NCI-H1048 (cell line): ENCODE results near the gene BACE1.

Source experiments
- DNase-seq: peaks from one replicate; lab custom pipeline; 2025; lab: John Stamatoyannopoulos, UW

BACE1 gene

DNA sequence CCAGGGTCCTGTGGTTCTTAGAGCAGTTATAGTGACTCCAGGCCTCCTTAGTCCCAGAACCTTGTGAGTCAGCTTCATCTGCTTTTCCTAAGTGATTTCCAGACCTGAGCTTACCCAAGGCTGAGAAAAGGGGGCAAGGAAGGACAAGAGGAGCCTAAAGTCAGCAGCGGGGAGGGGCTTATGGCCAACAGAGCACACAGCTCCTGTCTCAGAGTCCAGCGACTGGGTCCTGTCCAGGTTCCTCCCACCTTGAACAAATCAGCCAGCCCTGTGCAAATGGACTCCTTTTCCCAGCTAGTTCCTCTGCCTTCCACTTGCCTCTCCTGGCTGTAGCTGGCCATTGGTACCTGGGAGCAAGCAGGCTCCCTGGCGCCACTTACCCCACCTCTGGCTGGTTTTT lies 10.9 kb downstream of the BACE1 start:
- no peak for DNase-seq

DNA sequence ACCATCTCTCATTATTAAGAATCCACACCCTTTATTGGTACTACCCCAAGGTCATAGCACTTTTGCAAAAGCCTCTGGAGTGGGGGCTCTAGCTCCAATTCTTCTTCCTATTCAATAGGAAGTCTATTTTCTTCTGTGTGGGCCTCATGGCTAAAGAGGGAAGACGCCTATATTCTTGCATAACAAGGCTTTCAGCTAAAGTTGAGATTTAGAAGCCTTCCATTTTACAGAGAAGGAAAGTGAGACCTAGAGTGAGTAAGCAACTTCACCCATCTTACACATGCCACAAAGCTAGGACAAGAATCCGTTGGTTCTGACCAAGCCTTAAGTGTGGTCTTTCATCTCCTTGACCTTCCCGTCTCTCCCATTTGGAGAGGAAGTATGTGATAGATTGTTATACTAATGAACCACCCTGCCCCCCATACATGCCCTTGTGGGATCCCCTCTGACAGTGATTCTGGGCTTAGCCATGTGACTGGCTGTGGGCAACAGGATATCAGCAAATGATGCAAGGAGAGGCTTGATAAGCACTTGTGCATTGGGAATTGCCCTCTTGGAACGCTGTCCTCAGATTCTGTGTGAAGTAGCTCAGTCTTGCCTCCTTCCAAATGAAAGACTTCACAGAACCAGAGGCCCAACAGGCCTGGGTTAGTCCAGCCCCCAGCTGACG lies 12.3 kb downstream of the BACE1 start:
- no peak for DNase-seq

- no peak for DNase-seq
These were observed 13.0 kb downstream of the BACE1 start for GRCh38 chr11:117303101-117303500.

DNA sequence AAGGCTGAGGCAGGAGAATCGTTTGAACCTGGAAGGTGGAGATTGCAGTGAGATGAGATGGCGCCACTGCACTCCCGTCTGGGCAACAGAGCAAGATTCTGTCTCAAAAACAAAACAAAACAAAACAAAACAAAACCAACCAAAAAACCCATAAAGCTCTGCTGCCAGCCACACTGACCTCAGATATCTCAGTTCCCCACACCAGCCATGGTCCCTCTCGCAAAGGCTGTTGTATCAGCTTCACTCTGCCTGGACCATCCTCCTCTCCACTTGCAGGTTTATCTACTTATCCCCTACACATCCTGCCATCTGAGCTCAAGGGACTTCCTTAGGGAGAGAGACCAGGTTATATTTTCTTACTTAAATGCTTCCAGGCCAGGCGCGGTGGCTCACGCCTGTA lies 13.8 kb downstream of the BACE1 start:
- DNase-seq: no peak

GRCh38 chr11:117300773-117301172 lies 15.3 kb downstream of the BACE1 start:
- no peak for DNase-seq

DNA sequence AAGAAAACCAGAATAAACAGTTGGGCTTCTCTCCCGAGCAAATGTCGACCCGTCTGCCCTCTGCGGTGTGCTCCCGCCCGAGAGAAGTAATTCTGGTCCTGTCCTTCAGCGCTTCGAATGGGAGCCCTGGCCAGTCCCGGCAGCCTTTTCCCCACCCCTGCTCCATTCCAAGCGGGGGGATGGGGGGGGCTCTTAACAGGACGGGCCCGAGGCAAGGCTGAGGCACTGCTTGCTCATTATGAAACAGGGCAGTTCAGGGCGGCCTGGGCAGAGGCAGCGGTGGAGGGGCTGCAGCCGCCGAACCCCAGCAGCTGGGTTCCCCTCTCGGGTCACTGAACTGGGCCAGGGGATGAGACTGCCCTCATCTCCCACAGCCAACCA lies 15.8 kb downstream of the BACE1 start:
- DNase-seq: no peak

DNA sequence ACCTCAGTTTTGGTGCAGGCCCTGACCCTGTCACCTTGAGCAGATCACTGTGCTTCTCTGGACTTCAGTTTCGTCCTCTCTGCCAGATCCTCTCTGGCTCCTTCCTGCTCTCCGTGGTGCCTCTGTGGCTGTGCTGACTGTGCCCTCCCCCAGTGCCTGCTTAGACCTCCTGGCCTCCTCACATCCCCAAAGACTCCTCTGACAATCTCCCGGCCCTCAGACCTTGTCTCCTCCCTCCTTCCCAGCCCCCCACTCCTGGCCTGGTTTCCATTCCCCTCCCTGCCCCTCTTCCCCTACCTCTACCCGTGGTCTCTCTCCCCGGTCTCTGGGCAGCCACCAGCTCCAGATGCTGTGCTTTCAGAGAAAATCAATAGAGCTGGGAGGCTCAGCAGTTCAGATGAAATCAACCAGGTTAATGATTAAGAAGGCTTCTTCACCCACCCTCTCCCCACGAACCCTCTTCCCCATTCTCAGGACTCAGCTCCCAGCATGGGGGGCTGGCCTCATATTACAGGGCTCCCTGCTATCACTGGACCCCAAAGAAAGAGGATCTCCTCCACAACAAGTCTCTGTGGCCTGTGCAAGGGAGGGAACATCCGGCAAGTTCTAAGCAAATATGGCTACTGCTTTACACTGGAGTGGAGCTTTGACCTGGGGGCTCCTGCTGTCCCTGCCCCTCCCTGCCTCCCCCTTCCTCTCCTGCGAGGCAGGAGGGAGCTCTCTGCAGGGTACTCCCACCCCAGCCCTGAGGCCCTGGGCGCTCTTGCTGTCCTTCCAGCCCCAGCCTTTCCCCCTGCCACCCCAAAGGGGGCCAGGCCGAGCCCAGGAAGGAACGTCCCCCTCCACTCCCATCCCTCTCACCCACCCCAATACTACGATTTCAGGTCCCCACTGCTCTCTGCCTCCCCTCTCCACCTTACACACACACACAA lies 16.4 kb downstream of the BACE1 start:
- no peak for DNase-seq

GRCh38 chr11:117298195-117298594 lies 17.9 kb downstream of the BACE1 start:
- DNase-seq: no peak

DNA sequence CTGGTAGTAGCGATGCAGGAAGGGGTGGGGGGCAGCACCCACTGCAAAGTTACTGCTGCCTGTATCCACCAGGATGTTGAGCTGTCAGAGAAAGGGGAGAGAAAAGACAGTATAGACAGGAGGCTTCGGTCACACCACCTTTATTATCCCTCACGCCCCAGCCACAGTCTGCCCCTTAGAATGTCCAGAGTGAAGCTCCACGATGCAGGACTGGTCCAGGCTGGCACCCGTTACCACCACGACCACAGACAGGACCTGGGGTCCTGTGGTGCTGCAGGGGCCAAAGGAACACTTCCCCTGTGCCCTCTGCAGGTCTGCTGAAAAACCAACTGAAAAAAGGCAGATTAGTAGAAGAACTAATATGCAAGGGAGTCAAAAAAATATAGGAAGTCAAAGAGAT lies 19.2 kb downstream of the BACE1 start:
- no peak for DNase-seq

DNA sequence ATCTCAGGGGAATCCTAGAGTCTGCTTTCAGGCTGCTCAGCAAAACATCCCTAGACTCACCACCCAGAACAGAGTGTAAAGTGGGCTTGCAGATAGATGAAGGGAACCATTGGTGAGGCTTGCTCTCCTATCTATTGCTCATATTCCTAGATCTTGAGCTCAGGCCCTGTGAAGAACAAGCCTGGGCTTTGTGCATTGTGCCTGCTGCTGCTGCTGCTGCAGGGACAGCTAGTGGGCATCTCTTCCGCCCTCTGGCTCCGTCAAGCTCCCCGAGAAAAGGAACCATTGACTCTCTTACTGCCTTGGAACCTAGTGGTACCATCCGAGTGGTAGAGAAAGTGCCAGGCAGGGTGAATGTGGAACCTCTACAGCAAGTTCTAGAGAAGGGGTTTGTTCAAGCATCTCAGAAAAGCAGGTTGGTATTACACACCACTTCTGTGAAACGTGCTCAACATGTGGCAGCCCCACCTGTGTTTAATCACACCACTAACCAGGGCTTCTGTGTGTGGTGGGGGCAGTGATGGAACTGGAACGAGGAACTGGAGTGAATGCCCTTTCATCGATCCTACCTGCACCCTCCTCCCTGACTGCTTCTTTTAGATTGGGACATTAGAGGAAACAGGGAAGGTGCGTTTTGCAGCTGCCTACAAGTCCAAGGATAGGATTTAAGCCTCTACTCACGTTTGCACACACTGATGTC lies 20.5 kb downstream of the BACE1 start:
- DNase-seq: no peak

DNA sequence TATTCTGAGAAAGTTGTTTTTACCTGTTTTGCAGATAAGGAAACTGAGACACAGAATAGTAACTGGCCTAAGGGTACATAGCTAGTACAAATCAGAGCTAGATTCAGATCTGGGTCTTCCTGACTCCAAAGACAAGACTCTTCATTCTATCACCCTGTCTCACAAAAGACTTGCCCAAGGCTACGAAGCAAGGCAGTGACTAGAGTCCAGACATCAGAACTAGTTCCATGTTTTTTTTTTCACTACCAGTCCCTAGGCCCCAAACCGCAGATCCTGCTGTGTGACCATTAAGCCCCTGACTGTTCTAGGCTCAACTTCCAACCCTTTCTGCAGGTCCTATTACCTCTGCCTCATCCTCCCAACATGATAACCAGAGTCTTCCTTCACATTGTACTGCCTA lies 23.4 kb downstream of the BACE1 start:
- no peak for DNase-seq

GRCh38 chr11:117290809-117291396 lies 25.2 kb downstream of the BACE1 start, which contains the start of gene BACE1-AS:
Gene BACE1-AS (plus strand): TSS chr11:117291346.
- DNase-seq: no peak

DNA sequence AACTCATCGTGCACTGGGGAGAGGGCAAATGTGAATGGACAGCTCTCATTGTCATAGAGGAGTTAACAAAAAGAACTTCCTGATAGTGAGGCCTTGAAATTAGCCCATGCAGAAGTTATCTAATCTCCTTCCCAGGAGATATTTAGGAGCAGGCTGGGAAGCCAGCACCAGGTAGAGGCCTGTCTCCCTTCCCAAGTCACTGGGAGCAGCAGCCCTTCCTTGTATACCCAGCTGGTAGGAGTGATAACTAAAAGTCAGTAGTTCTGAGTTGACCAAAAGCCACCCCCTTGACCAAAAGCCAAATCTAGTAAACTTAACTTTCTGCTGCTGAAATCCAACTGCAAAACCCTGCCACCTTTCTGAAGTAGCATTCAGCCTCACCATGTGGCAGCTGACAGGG lies 26.3 kb downstream of the BACE1 start:
- DNase-seq: no peak

- DNase-seq: no peak
These were observed 28.4 kb downstream of the BACE1 start for GRCh38 chr11:117287668-117288067.

GRCh38 chr11:117286588-117286987 lies 29.5 kb downstream of the BACE1 start:
- DNase-seq: no peak

DNA sequence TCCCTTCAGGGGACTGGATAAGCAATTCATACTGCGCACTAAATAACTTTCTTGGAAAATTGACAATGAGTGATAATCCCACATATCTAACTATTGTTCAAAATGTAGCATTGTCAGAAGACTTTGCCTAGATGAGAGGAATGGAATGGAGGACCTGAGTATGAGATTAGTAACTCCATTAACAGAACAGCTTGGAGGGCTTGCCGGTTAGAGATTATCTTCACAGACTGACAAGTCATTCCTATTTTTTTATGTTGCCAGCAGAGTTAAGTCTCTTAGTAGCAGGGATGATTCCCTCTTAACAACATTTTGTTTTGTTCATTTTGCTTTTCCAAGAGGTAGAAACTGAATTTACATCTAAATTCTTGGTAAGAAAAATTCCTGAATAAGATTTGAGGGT lies 32.0 kb downstream of the BACE1 start:
- DNase-seq: no peak

GRCh38 chr11:117282956-117283355 lies 33.1 kb downstream of the BACE1 start:
- DNase-seq: no peak

DNA sequence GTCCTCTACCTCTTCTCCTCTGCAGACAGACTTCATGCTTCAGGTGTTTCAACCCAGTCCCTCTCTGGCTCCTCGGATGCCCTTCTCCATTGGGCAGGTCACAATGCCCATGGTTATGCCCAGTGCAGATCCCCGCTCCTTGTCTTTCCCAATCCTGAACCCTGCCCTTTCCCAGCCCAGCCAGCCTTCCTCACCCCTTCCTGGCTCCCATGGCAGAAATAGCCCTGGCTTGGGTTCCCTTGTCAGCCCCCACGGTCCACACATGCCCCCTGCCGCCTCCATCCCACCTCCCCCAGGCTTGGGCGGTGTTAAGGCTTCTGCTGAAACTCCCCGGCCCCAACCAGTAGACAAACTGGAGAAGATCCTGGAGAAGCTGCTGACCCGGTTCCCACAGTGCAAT lies 34.2 kb downstream of the BACE1 start:
- DNase-seq: no peak

- no peak for DNase-seq
These were observed 34.9 kb downstream of the BACE1 start for GRCh38 chr11:117281159-117281558.

DNA sequence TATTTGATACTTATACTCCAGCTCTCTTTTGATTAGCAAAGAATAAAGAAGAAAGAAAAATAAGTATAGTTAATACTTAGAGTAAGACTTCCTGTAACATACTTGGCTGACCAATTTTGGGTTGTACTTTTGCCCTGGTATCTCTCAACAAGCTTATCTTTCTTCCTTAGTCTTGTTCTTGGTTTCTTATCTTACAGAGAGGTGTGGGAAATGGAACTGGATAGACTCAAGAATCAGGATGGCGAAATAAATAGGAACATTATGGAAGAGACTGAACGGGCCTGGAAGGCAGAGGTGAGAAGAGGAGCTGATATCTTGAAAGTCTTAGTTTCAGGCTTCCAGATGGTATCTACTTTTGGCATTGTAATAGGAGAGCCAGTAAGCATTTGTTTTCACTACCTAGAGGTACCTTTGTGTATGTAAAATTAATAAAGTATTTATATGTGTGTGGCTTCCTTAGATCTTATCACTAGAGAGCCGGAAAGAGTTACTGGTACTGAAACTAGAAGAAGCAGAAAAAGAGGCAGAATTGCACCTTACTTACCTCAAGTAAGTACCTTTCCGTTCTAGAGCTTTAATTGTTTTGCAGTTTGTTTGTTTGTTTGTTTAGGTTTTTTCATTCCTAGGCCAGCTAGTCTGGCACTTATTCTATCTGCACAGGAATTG lies 36.2 kb downstream of the BACE1 start:
- DNase-seq: no peak

- DNase-seq: no peak
These were observed 37.7 kb downstream of the BACE1 start for GRCh38 chr11:117278347-117278746.
